ENCODE measurements around the gene L3MBTL4.

GRCh38 chr18:6013171-6013810 lies 401.4 kb downstream of the L3MBTL4 start:
- no peak for TF ChIP-seq CTCF (IDR thresholded peaks at IDR 0.05)
- no peak for TF ChIP-seq EZH2phosphoT487 (IDR thresholded peaks at IDR 0.05)

Data from neural progenitor cell (in vitro differentiated cells).